ENCODE data around the gene CLCN5.
"Not testable (repeated sequence)": the region's sequence is repeated elsewhere in the genome, so short reads cannot be mapped to it uniquely, and the experiment has no call there.

The CLCN5 gene

DNA sequence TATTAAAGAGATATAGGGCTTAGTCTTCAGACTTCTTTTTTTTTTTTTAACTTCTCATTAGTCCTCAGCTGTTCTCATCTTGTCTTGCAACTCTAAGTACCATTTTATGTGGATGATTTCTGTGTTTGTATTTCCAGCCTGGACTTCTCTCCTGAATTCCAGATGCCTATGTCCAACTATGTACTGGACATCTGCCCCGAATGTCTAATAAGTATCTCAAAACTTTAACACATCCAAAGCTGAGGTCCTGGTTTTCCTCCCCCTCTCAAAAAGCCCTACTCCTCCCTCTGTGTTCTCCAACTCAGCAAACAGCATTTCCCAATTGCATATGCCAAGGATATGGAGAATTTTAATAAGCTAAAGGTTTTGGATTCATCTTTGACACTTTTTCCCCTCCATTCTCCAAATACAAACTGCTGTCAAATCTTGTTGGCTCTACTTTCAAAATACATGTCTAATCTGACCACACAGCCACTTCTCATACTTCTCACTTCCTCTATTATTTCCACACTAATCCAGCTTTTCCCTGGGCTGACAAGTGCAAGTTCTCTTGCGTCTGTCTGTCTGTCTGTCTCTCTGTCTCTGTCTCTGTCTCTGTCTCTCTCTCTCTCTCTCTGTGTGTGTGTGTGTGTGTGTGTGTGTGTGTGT is 79.8 kb downstream of the CLCN5 start:
- DNase-seq (ENCODE audit: low read depth) = peak; percentile 19
- no peak for TF ChIP-seq CTCF (IDR thresholded peaks at IDR 0.05; ENCODE audit: low read length, missing control alignments)
- no peak overlapping the region for H3K4me3 ChIP-seq (replicated peaks; ENCODE audit: low read depth, low read length)

DNA sequence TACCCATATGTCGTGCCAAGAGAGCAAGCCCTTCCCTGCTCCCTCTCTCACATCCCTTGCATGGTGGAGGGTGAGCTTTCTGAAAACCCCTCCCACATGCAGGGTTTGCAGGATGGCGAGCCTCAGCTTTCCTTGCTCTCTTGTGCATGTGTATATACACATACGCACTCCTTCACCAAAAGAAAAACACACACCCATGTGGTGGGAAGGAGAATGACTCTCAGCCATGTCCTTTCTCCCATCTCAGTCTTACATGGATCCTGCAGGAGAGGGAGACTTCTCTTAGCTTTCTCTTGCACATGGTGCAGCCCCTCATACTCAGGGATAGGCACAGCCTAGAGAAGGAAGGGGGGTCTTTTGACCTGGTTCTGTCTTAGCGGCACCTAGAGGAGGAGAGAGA is 81.1 kb downstream of the CLCN5 start:
- no peak for DNase-seq (ENCODE audit: low read depth)
- TF ChIP-seq CTCF (IDR thresholded peaks at IDR 0.05; ENCODE audit: low read length, missing control alignments) = no peak
- H3K4me3 ChIP-seq (replicated peaks; ENCODE audit: low read depth, low read length) = no peak overlapping the region

DNA sequence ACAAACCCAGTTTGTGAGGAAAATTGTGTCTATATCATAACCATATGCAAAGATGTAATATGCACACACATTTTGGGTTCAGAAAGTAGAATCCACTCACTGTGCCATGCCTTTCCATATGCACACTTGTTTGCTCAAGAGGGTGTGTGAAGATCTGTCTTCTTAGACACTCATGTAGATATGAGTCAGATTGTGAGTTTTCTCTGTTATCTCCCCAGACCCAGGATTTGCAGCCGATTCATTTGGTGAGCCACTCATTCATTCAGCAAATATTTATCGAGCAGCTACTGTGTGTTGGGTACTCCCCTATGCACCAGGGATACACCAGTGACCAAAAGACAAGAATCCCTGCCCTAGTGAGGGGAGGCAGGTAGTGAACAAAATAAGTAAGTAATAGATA is 81.5 kb downstream of the CLCN5 start:
- H3K4me3 ChIP-seq (replicated peaks; ENCODE audit: low read depth, low read length) = no peak overlapping the region
- TF ChIP-seq CTCF (IDR thresholded peaks at IDR 0.05; ENCODE audit: low read length, missing control alignments) = no peak
- no peak for DNase-seq (ENCODE audit: low read depth)

GRCh38 chrX:50025591-50025990 is 103.2 kb downstream of the CLCN5 start:
- not testable (repeated sequence) for H3K4me3 ChIP-seq (replicated peaks; ENCODE audit: low read depth, low read length); DNase-seq (ENCODE audit: low read depth)

DNA sequence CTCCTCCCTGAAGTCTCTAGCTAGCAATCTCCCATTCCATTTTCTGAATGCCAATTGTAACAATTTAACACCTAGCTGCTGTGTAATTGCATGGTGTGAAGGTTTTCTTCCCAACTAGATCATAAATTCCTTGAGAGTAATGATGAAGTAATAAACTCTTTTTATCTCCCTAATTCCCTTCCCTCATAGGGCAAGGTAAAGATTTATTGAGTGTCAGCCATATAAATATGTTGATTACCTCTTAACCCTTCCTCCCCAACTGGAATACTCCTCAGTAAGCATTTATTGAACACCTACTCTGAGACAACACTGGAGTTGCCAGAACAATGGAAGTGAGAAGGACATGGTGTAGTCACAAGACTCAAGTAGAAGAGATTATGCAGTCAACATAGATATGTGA is 112.7 kb downstream of the CLCN5 start:
- no peak overlapping the region for H3K4me3 ChIP-seq (replicated peaks; ENCODE audit: low read depth, low read length)
- no peak for TF ChIP-seq CTCF (IDR thresholded peaks at IDR 0.05; ENCODE audit: low read length, missing control alignments)
- DNase-seq (ENCODE audit: low read depth) = no peak

DNA sequence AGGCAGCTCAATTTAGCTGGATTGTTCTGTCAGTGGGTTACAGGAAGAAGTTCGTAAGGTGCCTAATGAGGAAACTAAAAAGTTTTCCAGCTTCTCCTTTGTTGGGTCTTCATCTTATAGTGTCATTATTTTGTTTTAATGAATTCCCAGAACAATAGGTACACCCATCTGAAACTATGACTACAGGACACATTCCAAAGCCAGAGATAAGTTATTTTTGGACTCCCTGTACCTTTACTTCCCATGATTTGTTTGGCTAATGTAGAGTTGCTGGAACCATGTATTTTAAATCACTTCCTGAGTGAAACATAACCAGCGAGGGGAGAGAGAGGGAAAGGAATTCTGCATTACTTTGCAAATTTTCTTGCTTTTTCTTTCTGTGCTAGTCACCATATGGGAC is 114.0 kb downstream of the CLCN5 start:
- DNase-seq (ENCODE audit: low read depth) = peak; percentile 30
- no peak for TF ChIP-seq CTCF (IDR thresholded peaks at IDR 0.05; ENCODE audit: low read length, missing control alignments)
- peak overlapping the region; percentile 19 for H3K4me3 ChIP-seq (replicated peaks; ENCODE audit: low read depth, low read length)

GRCh38 chrX:50045823-50046222 is 123.4 kb downstream of the CLCN5 start:
- no peak for TF ChIP-seq CTCF (IDR thresholded peaks at IDR 0.05; ENCODE audit: low read length, missing control alignments)
- no peak for DNase-seq (ENCODE audit: low read depth)

More at GRCh38 chrX:50045823-50046222, 123.4 kb downstream of the CLCN5 start:
- no peak overlapping the region for H3K4me3 ChIP-seq (replicated peaks; ENCODE audit: low read depth, low read length)
